HepG2 (cell line): ENCODE results near the gene PRKAR1A. TPM values are rescaled to one million over a fixed set of nuclear protein-coding genes. Genes with fewer than 3 reads are reported as not detected.

ENCODE experiments used
- ADNP ChIP-seq: sonication (generic); formaldehyde crosslinking; IDR thresholded peaks from 2 replicates; pipeline ENCODE4 v1.4.0; 2020; ENCODE audit warnings: missing genetic modification reagents
- CSRNP2 ChIP-seq: sonication (generic); formaldehyde crosslinking; conservative IDR thresholded peaks from 2 replicates; pipeline ENCODE4 v1.8.0; 2022; ENCODE audit warnings: low read depth, missing genetic modification reagents
- E2F2 ChIP-seq: sonication (generic); formaldehyde crosslinking; IDR thresholded peaks from 2 replicates; pipeline ENCODE4 v1.4.0; 2020; ENCODE audit warnings: missing genetic modification reagents, borderline replicate concordance
- HCFC1 ChIP-seq: fragments of 150-350 bp; IDR thresholded peaks from 2 replicates; pipeline ENCODE4 v1.6.1; 2014; ENCODE audit warnings: low read depth, low read length
- HINFP ChIP-seq: sonication (generic); formaldehyde crosslinking; IDR thresholded peaks from 2 replicates; pipeline ENCODE4 v1.4.0; 2020; ENCODE audit warnings: low read depth, mild to moderate bottlenecking, missing genetic modification reagents
- MXD1 ChIP-seq: sonication (generic); formaldehyde crosslinking; IDR thresholded peaks from 2 replicates; pipeline ENCODE4 v1.4.0; 2020; ENCODE audit warnings: mild to moderate bottlenecking, missing genetic modification reagents
- MYNN ChIP-seq: sonication (generic); formaldehyde crosslinking; IDR thresholded peaks from 2 replicates; pipeline ENCODE4 v1.4.0; 2020; ENCODE audit warnings: mild to moderate bottlenecking, low read depth, missing genetic modification reagents
- PRDM4 ChIP-seq: sonication (generic); formaldehyde crosslinking; IDR thresholded peaks from 2 replicates; pipeline ENCODE4 v1.9.0; 2021; ENCODE audit warnings: missing genetic modification reagents, borderline replicate concordance
- YY1 ChIP-seq: IDR thresholded peaks from 2 replicates; pipeline ENCODE4 v1.6.1; 2011; ENCODE audit warnings: low read length, low read depth, moderate library complexity, mild to moderate bottlenecking; ENCODE audit not compliant: insufficient read depth, insufficient replicate concordance
- ZBTB42 ChIP-seq: sonication (generic); formaldehyde crosslinking; IDR thresholded peaks from 2 replicates; pipeline ENCODE4 v1.5.0; 2020; ENCODE audit warnings: mild to moderate bottlenecking, missing genetic modification reagents
- ZNF256 ChIP-seq: sonication (generic); formaldehyde crosslinking; conservative IDR thresholded peaks from 2 replicates; pipeline ENCODE4 v1.4.0; 2020; ENCODE audit warnings: missing genetic modification reagents
- ZNF629 ChIP-seq: sonication (generic); formaldehyde crosslinking; conservative IDR thresholded peaks from 2 replicates; pipeline ENCODE4 v1.5.0; 2020; ENCODE audit warnings: missing genetic modification reagents
- ZNF749 ChIP-seq: sonication (generic); formaldehyde crosslinking; IDR thresholded peaks from 2 replicates; pipeline ENCODE4 v1.8.0; 2022; ENCODE audit warnings: mild to moderate bottlenecking, missing genetic modification reagents, moderate library complexity, borderline replicate concordance
- ZNF772 ChIP-seq: sonication (generic); formaldehyde crosslinking; IDR thresholded peaks from 2 replicates; pipeline ENCODE4 v1.5.0; 2020; ENCODE audit warnings: mild to moderate bottlenecking, missing genetic modification reagents
- ZNF780A ChIP-seq: sonication (generic); formaldehyde crosslinking; IDR thresholded peaks from 2 replicates; pipeline ENCODE4 v1.8.0; 2022; ENCODE audit warnings: mild to moderate bottlenecking, missing genetic modification reagents, moderate library complexity
- ZNF879 ChIP-seq: sonication (generic); formaldehyde crosslinking; IDR thresholded peaks from 2 replicates; pipeline ENCODE4 v1.8.1; 2023; ENCODE audit warnings: missing genetic modification reagents
- ZSCAN29 ChIP-seq: sonication (generic); formaldehyde crosslinking; conservative IDR thresholded peaks from 2 replicates; pipeline ENCODE4 v1.4.0; 2020; ENCODE audit warnings: mild to moderate bottlenecking, missing genetic modification reagents
- polyA plus RNA-seq, 8 experiments: library from polyadenylated mRNA; depleted of rRNA in 3 of 8; stranded (reverse) in 7 of 8; unstranded in 1 of 8; fragments of >200 nt; fragmentation: Illumina TruSeq in 4 of 8; extraction: Trizol in 4 of 8; gene quantifications; 2 replicates each; pipeline versions ENCODE4 v1.2.1 to v1.2.3, GENCODE V29; 2011 to 2016; ENCODE audit warnings: low read depth in 4 of 8, missing spikeins in 1 of 8, mixed read lengths in 1 of 8; ENCODE audit not compliant: insufficient read depth in 1 of 8
- total RNA-seq, 5 experiments: library from RNA; depleted of rRNA; stranded (reverse); fragments of >200 nt; fragmentation: Illumina TruSeq; extraction: Trizol; gene quantifications; 2 replicates each; pipeline ENCODE4 v1.2.3, GENCODE V29; 2016; ENCODE audit warnings: low read depth in 1 of 5

The PRKAR1A gene
- total and polyA plus RNA-seq, 2 of the 13 experiments (the other 11 are each of a cell fraction or from before 2014, with no cell fraction given) = 265 to 266 TPM

GRCh38 chr17:68600067-68600930, 88.1 kb downstream of the PRKAR1A start (continued):
- TF ChIP-seq E2F2 (CRISPR knock-in tag) = peak; percentile 28; the same call in 1 of the 2 replicates
- 0 out of 2 replicates have a peak, but pooled peaks have one; percentile 38 for TF ChIP-seq ZNF256
- TF ChIP-seq PRDM4 (CRISPR knock-in tag) = no peak
- peak; percentile 51 for TF ChIP-seq YY1
- no peak for TF ChIP-seq ZNF749 (CRISPR knock-in tag)
- TF ChIP-seq ADNP (CRISPR knock-in tag) = peak; percentile 14; the same call in 1 of the 2 replicates
- peak; percentile 72; the same call in 1 of the 2 replicates for TF ChIP-seq ZNF879 (CRISPR knock-in tag)
- no peak; the same call in none of the 2 replicates for TF ChIP-seq MXD1
- TF ChIP-seq ZBTB42 (CRISPR knock-in tag) = 0 out of 2 replicates have a peak, but pooled peaks have one; percentile 30
- no peak; the same call in 1 of the 2 replicates for TF ChIP-seq CSRNP2 (CRISPR knock-in tag)
- no peak for TF ChIP-seq MYNN
- no peak; the same call in 1 of the 2 replicates for TF ChIP-seq ZSCAN29 (CRISPR knock-in tag)
- TF ChIP-seq HCFC1 = no peak
- no peak for TF ChIP-seq ZNF780A (CRISPR knock-in tag)
- peak; percentile 80 for TF ChIP-seq ZNF772 (CRISPR knock-in tag)
- TF ChIP-seq HINFP (CRISPR knock-in tag) = no peak
- no peak for TF ChIP-seq ZNF629
